GM12875 (cell line): ENCODE measurements around the gene LYPD4.

ENCODE experiments used
- H3K4me3 ChIP-seq: one replicate; pipeline ENCODE4 v1.5.1; 2011; ENCODE audit warnings: low read depth, low read length, control low read depth
- CTCF ChIP-seq: IDR thresholded peaks from 2 replicates; pipeline ENCODE4 v1.5.1; 2011; ENCODE audit warnings: low read depth, mild to moderate bottlenecking, control low read depth, inconsistent platforms, low read length, moderate library complexity, borderline replicate concordance; ENCODE audit not compliant: insufficient read depth

Gene LYPD4

GRCh38 chr19:41808663-41809566 lies 35.6 kb downstream of the LYPD4 start:
- TF ChIP-seq CTCF, result no peak
- H3K4me3 ChIP-seq, result no peak overlapping the region

GRCh38 chr19:41807176-41807575 lies 37.3 kb downstream of the LYPD4 start:
- H3K4me3 ChIP-seq, result no peak overlapping the region
- no peak for TF ChIP-seq CTCF

- TF ChIP-seq CTCF, result no peak
- no peak overlapping the region for H3K4me3 ChIP-seq
Measured at GRCh38 chr19:41804336-41804735, 40.1 kb downstream of the LYPD4 start.

GRCh38 chr19:41802770-41803169 lies 41.7 kb downstream of the LYPD4 start:
- TF ChIP-seq CTCF, result no peak
- H3K4me3 ChIP-seq, result no peak overlapping the region

- TF ChIP-seq CTCF, result no peak
- H3K4me3 ChIP-seq, result no peak overlapping the region
Measured at GRCh38 chr19:41801792-41802211, 42.7 kb downstream of the LYPD4 start.

- H3K4me3 ChIP-seq, result no peak overlapping the region
- TF ChIP-seq CTCF, result no peak
Measured at GRCh38 chr19:41801031-41801430, 43.5 kb downstream of the LYPD4 start.

GRCh38 chr19:41799444-41800000 lies 45.0 kb downstream of the LYPD4 start:
- no peak for TF ChIP-seq CTCF

More at GRCh38 chr19:41799444-41800000, 45.0 kb downstream of the LYPD4 start:
- no peak overlapping the region for H3K4me3 ChIP-seq
